GM12892 (cell line): Measurements from ENCODE around the gene CACNG8.

Experiments used
- DNase-seq: peaks from one replicate; pipeline ENCODE4 v3.0.0; 2011; ENCODE audit not compliant: insufficient read length
- FAIRE-seq: peaks from 2 replicates; lab custom pipeline; 2011; peaks lifted over from hg19 to GRCh38; lab: Jason Lieb, UNC
- POLR2A ChIP-seq: IDR thresholded peaks from 2 replicates; pipeline ENCODE4 v1.6.1; 2011; ENCODE audit warnings: low read depth, low read length, control low read depth
- POLR2AphosphoS5 ChIP-seq: IDR thresholded peaks from 2 replicates; pipeline ENCODE4 v1.6.1; 2011; ENCODE audit warnings: low read depth, low read length, control low read depth
- TAF1 ChIP-seq: IDR thresholded peaks from 2 replicates; pipeline ENCODE4 v1.6.1; 2011; ENCODE audit warnings: low read depth, mild to moderate bottlenecking, control low read depth, low read length, borderline replicate concordance

The CACNG8 gene

GRCh38 chr19:53971673-53972072 is 8.9 kb downstream of the CACNG8 start:
- TF ChIP-seq TAF1 = no peak
- no peak for TF ChIP-seq POLR2AphosphoS5
- no peak for TF ChIP-seq POLR2A
- FAIRE-seq (no peak), DNase-seq (no peak)

- FAIRE-seq = no peak
Observed at GRCh38 chr19:53977429-53977990, 14.8 kb downstream of the CACNG8 start.

GRCh38 chr19:53977991-53978731 is 15.4 kb downstream of the CACNG8 start:
- FAIRE-seq (no peak), DNase-seq (no peak)
- TF ChIP-seq POLR2AphosphoS5 (no peak), POLR2A (no peak)

More at GRCh38 chr19:53977429-53977990, 14.8 kb downstream of the CACNG8 start:
- DNase-seq = no peak
- TF ChIP-seq POLR2AphosphoS5 (no peak), POLR2A (no peak), TAF1 (no peak)

- FAIRE-seq (no peak), DNase-seq (no peak)
- TF ChIP-seq TAF1 = no peak
- TF ChIP-seq POLR2A = no peak
- no peak for TF ChIP-seq POLR2AphosphoS5
Observed at GRCh38 chr19:53978975-53979801, 16.5 kb downstream of the CACNG8 start.

- TF ChIP-seq POLR2AphosphoS5 = no peak
- TF ChIP-seq TAF1 = no peak
- TF ChIP-seq POLR2A = no peak
- DNase-seq = no peak
- no peak for FAIRE-seq
Observed at GRCh38 chr19:53980539-53981375, 18.0 kb downstream of the CACNG8 start.

- TF ChIP-seq POLR2A (no peak), POLR2AphosphoS5 (no peak), TAF1 (no peak)
- DNase-seq (no peak), FAIRE-seq (no peak)
Observed at GRCh38 chr19:53981376-53981951, 18.7 kb downstream of the CACNG8 start.

- FAIRE-seq (no peak), DNase-seq (no peak)
- TF ChIP-seq POLR2AphosphoS5 (no peak), POLR2A (no peak), TAF1 (no peak)
Observed at GRCh38 chr19:53982001-53982451, 19.3 kb downstream of the CACNG8 start.

- no peak for FAIRE-seq
- no peak for DNase-seq
Observed at GRCh38 chr19:53982611-53983010, 19.9 kb downstream of the CACNG8 start.

GRCh38 chr19:53983457-53984289 is 20.9 kb downstream of the CACNG8 start:
- DNase-seq (no peak), FAIRE-seq (no peak)
- no peak for TF ChIP-seq TAF1

More at GRCh38 chr19:53982611-53983010, 19.9 kb downstream of the CACNG8 start:
- TF ChIP-seq POLR2AphosphoS5 (no peak), TAF1 (no peak), POLR2A (no peak)

- DNase-seq = no peak
- TF ChIP-seq TAF1 = no peak
- no peak for TF ChIP-seq POLR2A
- no peak for TF ChIP-seq POLR2AphosphoS5
- no peak for FAIRE-seq
Observed at GRCh38 chr19:53985863-53986262, 23.1 kb downstream of the CACNG8 start.
